ENCODE data around the gene PF4V1. TPM values are rescaled to one million over a fixed set of nuclear protein-coding genes. Genes with fewer than 3 reads are reported as not detected.

The PF4V1 gene
- total and polyA plus RNA-seq, 2 donors (not counting 1 experiment from before 2014, with no cell fraction given) = not detected

- Mint-ChIP-seq H3K27ac (no peak overlapping the region), H3K4me1 (no peaks in the 10 kb centered on the region), H3K4me3 (no peak overlapping the region), H3K9me3 (ENCODE audit: insufficient read depth) (no peaks in the 10 kb centered on the region), H3K27me3 (peaks cover 12% of the 10 kb centered on the region)
- Histone ChIP-seq H4K20me1 (ENCODE audit: control insufficient read depth, insufficient read depth, low read length, poor library complexity, severe bottlenecking) (no peaks in the 10 kb centered on the region), H2AFZ (ENCODE audit: insufficient read depth, low read depth, low read length, poor library complexity, severe bottlenecking) (no peak overlapping the region), H3K4me2 (replicated peaks; ENCODE audit: low read depth, low read length, poor library complexity, severe bottlenecking) (no peak overlapping the region), H3K4me1 (ENCODE audit: control insufficient read depth in 2 of 2, insufficient read depth in 2 of 2, low read length in 2 of 2) (no peaks in the 10 kb centered on the region), H3K27me3 (replicated peaks in 1 of 4; ENCODE audit: control extremely low read depth in 1 of 4, control insufficient read depth in 3 of 4, insufficient read depth in 4 of 4, low read length in 3 of 4) (peaks cover 0 to 2% (median 0%) of the 10 kb centered on the region in 4 experiments), H3K36me3 (replicated peaks in 1 of 2; ENCODE audit: control extremely low read depth in 1 of 2, control insufficient read depth in 1 of 2, extremely low read depth in 1 of 2, insufficient read depth in 2 of 2, low read length in 1 of 2) (no peaks in the 10 kb centered on the region), H3K79me2 (ENCODE audit: control insufficient read depth, insufficient read depth, low read length) (no peaks in the 10 kb centered on the region), H3K9ac (ENCODE audit: low read length) (no peak overlapping the region), H3K4me3 (ENCODE audit: control extremely low read depth in 1 of 5, extremely low read depth in 1 of 5, insufficient read depth in 1 of 5, low read depth in 2 of 5, low read length in 4 of 5) (no peak overlapping the region), H3K9me3 (ENCODE audit: control extremely low read depth in 1 of 3, control insufficient read depth in 2 of 3, insufficient read depth in 1 of 3, low read length in 2 of 3) (no peaks in the 10 kb centered on the region), H3K27ac (ENCODE audit: low read length in 2 of 2) (no peak overlapping the region)
- ATAC-seq (ENCODE audit: low read depth) (no peak), DNase-seq (no peak)
- intact Hi-C loops (cut with micrococcal nuclease) = no loop called here
- ChIA-PET CTCF (no interaction called here), POLR2A (no interaction called here)
- TF ChIP-seq EZH2 (IDR thresholded peaks at IDR 0.05; ENCODE audit: borderline replicate concordance, insufficient read depth, low read depth, low read length, poor library complexity, severe bottlenecking) = no peak
- TF ChIP-seq, protein P1, sequence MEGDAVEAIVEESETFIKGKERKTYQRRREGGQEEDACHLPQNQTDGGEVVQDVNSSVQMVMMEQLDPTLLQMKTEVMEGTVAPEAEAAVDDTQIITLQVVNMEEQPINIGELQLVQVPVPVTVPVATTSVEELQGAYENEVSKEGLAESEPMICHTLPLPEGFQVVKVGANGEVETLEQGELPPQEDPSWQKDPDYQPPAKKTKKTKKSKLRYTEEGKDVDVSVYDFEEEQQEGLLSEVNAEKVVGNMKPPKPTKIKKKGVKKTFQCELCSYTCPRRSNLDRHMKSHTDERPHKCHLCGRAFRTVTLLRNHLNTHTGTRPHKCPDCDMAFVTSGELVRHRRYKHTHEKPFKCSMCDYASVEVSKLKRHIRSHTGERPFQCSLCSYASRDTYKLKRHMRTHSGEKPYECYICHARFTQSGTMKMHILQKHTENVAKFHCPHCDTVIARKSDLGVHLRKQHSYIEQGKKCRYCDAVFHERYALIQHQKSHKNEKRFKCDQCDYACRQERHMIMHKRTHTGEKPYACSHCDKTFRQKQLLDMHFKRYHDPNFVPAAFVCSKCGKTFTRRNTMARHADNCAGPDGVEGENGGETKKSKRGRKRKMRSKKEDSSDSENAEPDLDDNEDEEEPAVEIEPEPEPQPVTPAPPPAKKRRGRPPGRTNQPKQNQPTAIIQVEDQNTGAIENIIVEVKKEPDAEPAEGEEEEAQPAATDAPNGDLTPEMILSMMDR (IDR thresholded peaks at IDR 0.05) = no peak
These were observed 6.6 kb downstream of the PF4V1 start for GRCh38 chr4:73859614-73860088.

DNA sequence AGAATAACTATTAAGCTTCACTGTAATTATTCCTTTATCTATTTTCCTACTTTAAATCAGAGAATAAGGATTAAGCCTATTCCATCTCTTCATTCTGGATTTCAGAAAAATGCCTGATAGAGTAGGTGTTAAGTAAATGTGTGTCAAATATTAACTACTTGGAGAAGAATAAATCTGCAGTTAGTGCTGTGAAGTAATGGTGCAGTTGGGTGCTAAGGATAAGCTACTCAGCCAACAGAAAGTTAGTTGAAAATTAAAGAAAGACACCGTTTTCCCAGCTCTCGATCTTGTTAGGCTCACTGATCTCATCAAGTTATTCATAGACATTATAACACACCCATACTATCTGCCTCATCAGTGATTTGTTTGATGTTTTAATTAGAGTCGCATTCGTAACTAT, 7.1 kb downstream of the PF4V1 start:
- Mint-ChIP-seq H3K9me3 (ENCODE audit: insufficient read depth) (no peaks in the 10 kb centered on the region), H3K27me3 (peaks cover 7% of the 10 kb centered on the region), H3K4me1 (no peaks in the 10 kb centered on the region), H3K27ac (no peak overlapping the region), H3K4me3 (no peak overlapping the region)
- H3K27me3 ChIP-seq (replicated peaks in 1 of 4; ENCODE audit: control extremely low read depth in 1 of 4, control insufficient read depth in 3 of 4, insufficient read depth in 4 of 4, low read length in 3 of 4) = peaks cover 0 to 3% (median 0%) of the 10 kb centered on the region in 4 experiments
- H3K79me2 ChIP-seq (ENCODE audit: control insufficient read depth, insufficient read depth, low read length) = no peaks in the 10 kb centered on the region
- WGBS (ENCODE audit: insufficient coverage) = no CpG with 5 or more reads among the region's 4 CpGs
- H3K9ac ChIP-seq (ENCODE audit: low read length) = no peak overlapping the region
- no peak overlapping the region for H3K4me3 ChIP-seq (ENCODE audit: control extremely low read depth in 1 of 5, extremely low read depth in 1 of 5, insufficient read depth in 1 of 5, low read depth in 2 of 5, low read length in 4 of 5)
- no peak for ATAC-seq (ENCODE audit: low read depth)
- no peak overlapping the region for H2AFZ ChIP-seq (ENCODE audit: insufficient read depth, low read depth, low read length, poor library complexity, severe bottlenecking)
- H3K9me3 ChIP-seq (ENCODE audit: control extremely low read depth in 1 of 3, control insufficient read depth in 2 of 3, insufficient read depth in 1 of 3, low read length in 2 of 3) = no peaks in the 10 kb centered on the region
- no peaks in the 10 kb centered on the region for H3K36me3 ChIP-seq (replicated peaks in 1 of 2; ENCODE audit: control extremely low read depth in 1 of 2, control insufficient read depth in 1 of 2, extremely low read depth in 1 of 2, insufficient read depth in 2 of 2, low read length in 1 of 2)
- intact Hi-C loops (cut with micrococcal nuclease) = no loop called here
- DNase-seq = no peak
- CTCF ChIA-PET = no interaction called here
- H4K20me1 ChIP-seq (ENCODE audit: control insufficient read depth, insufficient read depth, low read length, poor library complexity, severe bottlenecking) = no peaks in the 10 kb centered on the region
- H3K4me2 ChIP-seq (replicated peaks; ENCODE audit: low read depth, low read length, poor library complexity, severe bottlenecking) = no peak overlapping the region
- TF ChIP-seq EZH2 (IDR thresholded peaks at IDR 0.05; ENCODE audit: borderline replicate concordance, insufficient read depth, low read depth, low read length, poor library complexity, severe bottlenecking) = no peak
- TF ChIP-seq, protein P1 (IDR thresholded peaks at IDR 0.05) = no peak
- no peak overlapping the region for H3K27ac ChIP-seq (ENCODE audit: low read length in 2 of 2)
- no peaks in the 10 kb centered on the region for H3K4me1 ChIP-seq (ENCODE audit: control insufficient read depth in 2 of 2, insufficient read depth in 2 of 2, low read length in 2 of 2)
- POLR2A ChIA-PET = no interaction called here

All from B cell (primary cell).